Activated T-cell treated with anti-CD3 and anti-CD28 coated beads for 4 hours (primary cell): ENCODE results near the gene ARPC5L.
"Not testable (repeated sequence)": the region's sequence is repeated elsewhere in the genome, so short reads cannot be mapped to it uniquely, and the experiment has no call there.

Source experiments
- DNase-seq: peaks from one replicate; pipeline ENCODE4 v3.0.0-alpha.2; 2020

The ARPC5L gene

GRCh38 chr9:124841075-124841821 lies 20.7 kb upstream of the ARPC5L start:
- no peak for DNase-seq

GRCh38 chr9:124843456-124844034 lies 18.4 kb upstream of the ARPC5L start:
- DNase-seq, result no peak

GRCh38 chr9:124844291-124844690 lies 17.6 kb upstream of the ARPC5L start:
- no peak for DNase-seq

- not testable (repeated sequence) for DNase-seq
Measured at GRCh38 chr9:124846467-124846866, 15.5 kb upstream of the ARPC5L start.

- no peak for DNase-seq
Measured at GRCh38 chr9:124846969-124847368, 15.0 kb upstream of the ARPC5L start.

GRCh38 chr9:124849801-124850200 lies 12.1 kb upstream of the ARPC5L start:
- no peak for DNase-seq

- DNase-seq, result no peak
Measured at GRCh38 chr9:124852121-124852828, 9.7 kb upstream of the ARPC5L start.

- DNase-seq, result peak; percentile 54
Measured at GRCh38 chr9:124852829-124853531, 8.9 kb upstream of the ARPC5L start, which contains the start of gene WDR38. TSS of gene WDR38 (plus strand) at chr9:124853460. CDS start at chr9:124853532, 72 bp downstream.

GRCh38 chr9:124853605-124854143 lies 8.3 kb upstream of the ARPC5L start:
- DNase-seq, result no peak

GRCh38 chr9:124854161-124854560 lies 7.8 kb upstream of the ARPC5L start:
- no peak for DNase-seq

- DNase-seq, result no peak
Measured at GRCh38 chr9:124854822-124855221, 7.1 kb upstream of the ARPC5L start.

- no peak for DNase-seq
Measured at GRCh38 chr9:124855566-124855943, 6.4 kb upstream of the ARPC5L start.

GRCh38 chr9:124855944-124856765 lies 5.8 kb upstream of the ARPC5L start:
- DNase-seq, result no peak

- no peak for DNase-seq
Measured at GRCh38 chr9:124857533-124858162, 4.3 kb upstream of the ARPC5L start.

GRCh38 chr9:124858330-124859046 lies 3.4 kb upstream of the ARPC5L start:
- DNase-seq, result no peak

- DNase-seq, result no peak
Measured at GRCh38 chr9:124859803-124860581, 1.9 kb upstream of the ARPC5L start.

GRCh38 chr9:124860582-124861341 lies 1.2 kb upstream of the ARPC5L start:
- DNase-seq, result no peak

- no peak for DNase-seq
Measured at GRCh38 chr9:124863371-124863871, 1.5 kb downstream of the ARPC5L start.
